Hepatic stellate cell (primary cell): ENCODE data around the gene CDC20.

ENCODE experiments used
- DNase-seq: peaks from one replicate; pipeline ENCODE4 v3.0.0; 2011; ENCODE audit warnings: low spot score

The CDC20 gene

GRCh38 chr1:43358746-43359693, at the start of gene CDC20:
CDC20 (plus strand) TSS chr1:43358981; CDS start chr1:43359216, 235 bp downstream.
- DNase-seq: peak; percentile 98

GRCh38 chr1:43309405-43310025, 49.3 kb upstream of the CDC20 start:
- no peak for DNase-seq

GRCh38 chr1:43311521-43311920, 47.3 kb upstream of the CDC20 start:
- no peak for DNase-seq

- no peak for DNase-seq
Observed at GRCh38 chr1:43312212-43312623, 46.6 kb upstream of the CDC20 start.

GRCh38 chr1:43312663-43313515, 45.9 kb upstream of the CDC20 start:
- no peak for DNase-seq

GRCh38 chr1:43313771-43314170, 45.0 kb upstream of the CDC20 start:
- no peak for DNase-seq

GRCh38 chr1:43314233-43314632, 44.5 kb upstream of the CDC20 start:
- DNase-seq: no peak

- DNase-seq: no peak
Observed at GRCh38 chr1:43315481-43315880, 43.3 kb upstream of the CDC20 start.

GRCh38 chr1:43315963-43316737, 42.6 kb upstream of the CDC20 start:
- DNase-seq: no peak

GRCh38 chr1:43316738-43317520, 41.9 kb upstream of the CDC20 start:
- no peak for DNase-seq

- no peak for DNase-seq
Observed at GRCh38 chr1:43317817-43318471, 40.8 kb upstream of the CDC20 start.

- no peak for DNase-seq
Observed at GRCh38 chr1:43318831-43319230, 40.0 kb upstream of the CDC20 start.

GRCh38 chr1:43319288-43319687, 39.5 kb upstream of the CDC20 start:
- DNase-seq: no peak

GRCh38 chr1:43319766-43320165, 39.0 kb upstream of the CDC20 start:
- DNase-seq: no peak

- no peak for DNase-seq
Observed at GRCh38 chr1:43321331-43321891, 37.4 kb upstream of the CDC20 start.

- no peak for DNase-seq
Observed at GRCh38 chr1:43322506-43322905, 36.3 kb upstream of the CDC20 start.

GRCh38 chr1:43324810-43325209, 34.0 kb upstream of the CDC20 start:
- no peak for DNase-seq

- no peak for DNase-seq
Observed at GRCh38 chr1:43325381-43325780, 33.4 kb upstream of the CDC20 start.

- no peak for DNase-seq
Observed at GRCh38 chr1:43327549-43328292, 31.1 kb upstream of the CDC20 start.
